ENCODE results near the gene FBXO7. TPM values are rescaled to one million over a fixed set of nuclear protein-coding genes. Genes with fewer than 3 reads are reported as not detected.

The FBXO7 gene
- total and polyA plus RNA-seq, 2 of the 4 experiments (the other 2 are of a cell fraction), result 71.5 TPM

DNA sequence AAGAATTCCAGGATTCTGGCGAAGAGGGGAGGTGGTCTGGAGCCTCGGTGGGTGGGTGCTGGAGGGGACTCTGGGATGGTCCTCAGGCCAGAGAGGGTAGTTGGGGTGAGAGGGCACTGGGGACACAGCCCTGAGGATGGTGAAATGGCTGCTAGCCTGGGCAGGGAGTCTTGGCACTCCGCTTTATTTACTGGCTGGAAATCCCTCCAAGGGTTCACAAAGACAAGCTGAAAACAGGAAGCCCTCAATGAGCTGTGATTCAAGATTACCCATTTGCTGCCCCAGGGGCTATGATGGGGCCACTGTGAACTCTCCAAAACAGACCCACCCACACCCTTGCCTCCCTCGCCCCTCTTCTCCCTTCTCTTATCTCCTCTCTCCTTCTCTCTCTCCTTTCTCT lies 71.9 kb downstream of the FBXO7 start:
- H3K79me1 ChIP-seq (ENCODE audit: low read depth in 1 of 2, low read length in 2 of 2), result no peaks in the 10 kb centered on the region
- H3K27ac ChIP-seq (ENCODE audit: insufficient read depth, low read length), result peak overlapping the region; percentile 2; the same call in 1 of the 2 replicates
- peak overlapping the region; percentile 75; the same call in 1 of the 2 replicates for H3K23ac ChIP-seq (ENCODE audit: low read depth, low read length)
- intact Hi-C loops (cut with micrococcal nuclease), result loop anchor here (2.0 kb wide), 1 partner anchor 16 kb away; no protein-coding TSS in a partner anchor
- H3K4me3 ChIP-seq (ENCODE audit: insufficient read depth, low read depth, low read length), result no peak overlapping the region
- H3K14ac ChIP-seq (replicated peaks; ENCODE audit: low read depth, low read length), result 0 out of 2 replicates have a peak overlapping the region, but pooled peaks have one; percentile 85
- peak overlapping the region; percentile 72 for H2BK15ac ChIP-seq (ENCODE audit: low read depth, low read length)
- whole genome bisulfite sequencing, 2 experiments (ENCODE audit: extremely low coverage in 2 of 2, insufficient read length in 1 of 2), result 34% methylated on average over 3 of the region's 4 CpGs; no CpG with 5 or more reads in 1 of the 2 experiments
- peaks cover 21% of the 10 kb centered on the region for H3K4me1 ChIP-seq (ENCODE audit: control insufficient read depth, insufficient read depth, low read length)
- H3K36me3 ChIP-seq (ENCODE audit: control insufficient read depth, insufficient read depth, low read length), result no peaks in the 10 kb centered on the region
- ChIA-PET POLR2A (ENCODE audit: unreplicated experiment) (interaction anchor here (0.6 kb wide), 1 partner anchor 9 kb away, joined by 3 read pairs; no protein-coding TSS in a partner anchor), CTCF (interaction anchor here (1.2 kb wide), 1 partner anchor 128 kb away, joined by 3 read pairs; no protein-coding TSS in a partner anchor)
- no peaks in the 10 kb centered on the region for H4K20me1 ChIP-seq (ENCODE audit: insufficient read depth, low read length)
- H2BK5ac ChIP-seq (ENCODE audit: low read depth, low read length, poor library complexity, severe bottlenecking), result no peak overlapping the region
- H4K8ac ChIP-seq (ENCODE audit: low read depth in 2 of 2, low read length in 2 of 2), result peak overlapping the region in 1 of 2 experiments; percentile 40; a peak in 1 of 4 replicates
- ATAC-seq (ENCODE audit: low read depth) (no peak), DNase-seq (no peak)
- H3K9me1 ChIP-seq (ENCODE audit: insufficient read depth, low read length), result peaks cover 16% of the 10 kb centered on the region
- BruUV-seq (replicated peaks), result no TSS peak
- no peak overlapping the region for H3K4me2 ChIP-seq (ENCODE audit: low read depth, low read length)
- peak overlapping the region; percentile 85 for H4K91ac ChIP-seq (ENCODE audit: insufficient read depth, low read depth, low read length)
- peak overlapping the region; percentile 85 for H2BK20ac ChIP-seq (ENCODE audit: low read depth, low read length)
- peak overlapping the region; percentile 85 for H2AK5ac ChIP-seq (ENCODE audit: low read depth, low read length)
- H3K9ac ChIP-seq (ENCODE audit: low read depth, low read length), result no peak overlapping the region
- dilution Hi-C loops (cut with HindIII; ENCODE audit: low sequenced_read_pairs, unreplicated experiment), result no loop called here
- H3K56ac ChIP-seq (ENCODE audit: extremely low read depth, insufficient read depth, low read length), result no peak overlapping the region
- peaks cover 7% of the 10 kb centered on the region; the same call in 1 of the 2 replicates for H3K27me3 ChIP-seq (ENCODE audit: control insufficient read depth, insufficient read depth, low read length)
- H3K18ac ChIP-seq (ENCODE audit: low read depth, low read length), result peak overlapping the region; percentile 34; the same call in 1 of the 2 replicates
- no peak overlapping the region for H2AFZ ChIP-seq (replicated peaks; ENCODE audit: low read length, poor library complexity)
- H4K5ac ChIP-seq (ENCODE audit: low read depth, low read length), result peak overlapping the region; percentile 67
- in situ Hi-C loops (cut with MboI; ENCODE audit: low sequenced_read_pairs), result no loop called here
- H2AK9ac ChIP-seq (replicated peaks; ENCODE audit: low read depth, low read length, poor library complexity), result peak overlapping the region; percentile 7
- H2BK120ac ChIP-seq (ENCODE audit: low read depth, low read length), result peak overlapping the region; percentile 90
- H3K9me3 ChIP-seq (ENCODE audit: control insufficient read depth, insufficient read depth, low read length), result no peaks in the 10 kb centered on the region
- TF ChIP-seq NFE2L2 (IDR thresholded peaks at IDR 0.05; ENCODE audit: low read depth, low read length) (no peak), BHLHE40 (IDR thresholded peaks at IDR 0.05; ENCODE audit: low read depth, low read length) (no peak)
- H3K4ac ChIP-seq (ENCODE audit: low read depth, low read length), result peak overlapping the region; percentile 90
